Activated CD8-positive, alpha-beta T cell treated with anti-CD3 and anti-CD28 coated beads for 36 hours (primary cell): ENCODE measurements around the gene PROKR2. TPM values are rescaled to one million over a fixed set of nuclear protein-coding genes. Genes with fewer than 3 reads are reported as not detected.

Experiments
- ATAC-seq: fragments of 200-7000 bp; cut with Tn5 transposase; one replicate; pipeline ENCODE4 v1.10.0; 2021; ENCODE audit warnings: mild to moderate bottlenecking, moderate library complexity
- CTCF ChIA-PET: fragments of 350-600 bp; sonication (Branson Sonifier 250); formaldehyde crosslinking; loops from one replicate; lab custom pipeline; 2021; ENCODE audit warnings: antibody characterized with exemption; lab: Charles Lee
- POLR2A ChIA-PET: fragments of 350-600 bp; sonication (Branson Sonifier 250); formaldehyde crosslinking; loops from one replicate; lab custom pipeline; 2021; ENCODE audit warnings: antibody characterized with exemption; lab: Charles Lee
- DNase-seq: peaks from one replicate; pipeline ENCODE4 v3.0.0-alpha.2; 2020
- H3K27ac Mint-ChIP-seq: one replicate; pipeline ENCODE4 v1.8.0; 2021; ENCODE audit warnings: mild to moderate bottlenecking, mixed read lengths
- H3K27me3 Mint-ChIP-seq: one replicate; pipeline ENCODE4 v1.8.0; 2021; ENCODE audit warnings: mixed read lengths
- H3K36me3 Mint-ChIP-seq: one replicate; pipeline ENCODE4 v1.8.0; 2021; ENCODE audit warnings: low read depth, mixed read lengths
- H3K4me1 Mint-ChIP-seq: one replicate; pipeline ENCODE4 v1.8.0; 2021; ENCODE audit warnings: low read depth, mixed read lengths
- H3K4me3 Mint-ChIP-seq: one replicate; pipeline ENCODE4 v1.8.0; 2021; ENCODE audit warnings: mild to moderate bottlenecking, moderate library complexity, mixed read lengths
- H3K9me3 Mint-ChIP-seq: one replicate; pipeline ENCODE4 v1.8.0; 2021; ENCODE audit warnings: mixed read lengths
- CTCF ChIP-seq: fragments of 200-600 bp; IDR thresholded peaks from one replicate; pipeline ENCODE4 v1.8.0; 2022; ENCODE audit warnings: antibody characterized with exemption, mild to moderate bottlenecking
- intact Hi-C: fragments of 100-400 bp; cut with micrococcal nuclease; formaldehyde crosslinking; loops from one replicate; pipeline ENCODE4 v1.10.0; 2022
- total RNA-seq, 2 experiments: library from RNA; stranded (reverse); gene quantifications; one replicate each; pipeline ENCODE4 v1.2.3, GENCODE V29; 2021

Gene PROKR2
- total RNA-seq, 2 experiments from 2014 or later, result not detected

GRCh38 chr20:5270603-5271002, 46.2 kb downstream of the PROKR2 start:
- intact Hi-C loops, result no loop called here

GRCh38 chr20:5268449-5268848, 48.3 kb downstream of the PROKR2 start:
- DNase-seq (no peak), ATAC-seq (no peak)
- CTCF ChIA-PET, result interaction anchor here (1.2 kb wide), 1 partner anchor 180 kb away, joined by 3 read pairs; no protein-coding TSS in a partner anchor
- H3K4me1 Mint-ChIP-seq, result peaks cover 5% of the 10 kb centered on the region
- TF ChIP-seq CTCF, result no peak
- POLR2A ChIA-PET, result no interaction called here
- H3K9me3 Mint-ChIP-seq, result no peaks in the 10 kb centered on the region
- H3K4me3 Mint-ChIP-seq, result no peak overlapping the region
- peaks cover 11% of the 10 kb centered on the region for H3K27me3 Mint-ChIP-seq
- intact Hi-C loops, result no loop called here
- no peak overlapping the region for H3K27ac Mint-ChIP-seq
- no peaks in the 10 kb centered on the region for H3K36me3 Mint-ChIP-seq

More at GRCh38 chr20:5270603-5271002, 46.2 kb downstream of the PROKR2 start:
- ChIA-PET POLR2A (no interaction called here), CTCF (no interaction called here)
- Mint-ChIP-seq H3K36me3 (no peaks in the 10 kb centered on the region), H3K9me3 (no peaks in the 10 kb centered on the region), H3K27ac (no peak overlapping the region), H3K4me3 (no peak overlapping the region), H3K27me3 (peaks cover 9% of the 10 kb centered on the region), H3K4me1 (peaks cover 5% of the 10 kb centered on the region)
- ATAC-seq (no peak), DNase-seq (no peak)
- no peak for TF ChIP-seq CTCF

- Mint-ChIP-seq H3K4me1 (peaks cover 5% of the 10 kb centered on the region), H3K4me3 (no peak overlapping the region), H3K36me3 (no peaks in the 10 kb centered on the region), H3K9me3 (no peaks in the 10 kb centered on the region), H3K27me3 (peaks cover 14% of the 10 kb centered on the region), H3K27ac (no peak overlapping the region)
- ChIA-PET CTCF (no interaction called here), POLR2A (no interaction called here)
- no peak for ATAC-seq
- intact Hi-C loops, result no loop called here
- no peak for DNase-seq
- TF ChIP-seq CTCF, result no peak
Observed at GRCh38 chr20:5267092-5267491, 49.7 kb downstream of the PROKR2 start.

Other genes starting within 250 kb of the PROKR2 start
- 10 to 100 TPM; 66.8 to 76.3 TPM for gene TMEM230, start 203.9 kb downstream of the PROKR2 start, total RNA-seq
- gene PCNA, start 197.0 kb downstream of the PROKR2 start, total RNA-seq, result 100 to 1,000 TPM; 600 to 627 TPM
- 10 to 100 TPM; 30.2 to 34.7 TPM for gene CDS2, start 189.9 kb downstream of the PROKR2 start, total RNA-seq